Activated naive CD4-positive, alpha-beta T cell treated with anti-CD3 and anti-CD28 coated beads, Interleukin-2, amount 50 U/mL, for 72 hours (primary cell): ENCODE results near the gene DHX35. TPM values are rescaled to one million over a fixed set of nuclear protein-coding genes. Genes with fewer than 3 reads are reported as not detected.

Source experiments
- ATAC-seq, 2 donors: fragments of 150-1000 bp; cut with Tn5 transposase; 2 replicates each; pipeline ENCODE4 v1.10.0; 2021; ENCODE audit warnings: mild to moderate bottlenecking in 2 of 2, moderate library complexity in 2 of 2
- DNase-seq, 2 donors: peaks; one replicate each; pipeline ENCODE4 v3.0.0; 2021 to 2022; ENCODE audit warnings: low spot score in 2 of 2
- H3K27ac Mint-ChIP-seq, 2 donors: one replicate each; pipeline ENCODE4 v1.8.0; 2022; ENCODE audit warnings: mild to moderate bottlenecking in 2 of 2, mixed read lengths in 2 of 2
- H3K36me3 Mint-ChIP-seq, 2 donors: one replicate each; pipeline ENCODE4 v1.8.0; 2022; ENCODE audit warnings: mixed read lengths in 2 of 2
- H3K9me3 Mint-ChIP-seq, 2 donors: one replicate each; pipeline ENCODE4 v1.8.0; 2022; ENCODE audit warnings: mixed read lengths in 2 of 2
- total RNA-seq, 2 donors: library from RNA; stranded (reverse); gene quantifications; one replicate each; pipeline ENCODE4 v1.2.3, GENCODE V29; 2022

DHX35 gene
- total RNA-seq, 2 donors from 2014 or later, result 11.6 to 12.1 TPM

GRCh38 chr20:39049684-39050554 lies 87.8 kb downstream of the DHX35 start:
- ATAC-seq, result peak; percentile 84 to 87
- DNase-seq, result peak; percentile 86 to 89
- Mint-ChIP-seq H3K27ac (peak overlapping the region; percentile 69 to 77), H3K36me3 (no peaks in the 10 kb centered on the region), H3K9me3 (no peaks in the 10 kb centered on the region)

GRCh38 chr20:39050555-39050902 lies 88.4 kb downstream of the DHX35 start:
- no peaks in the 10 kb centered on the region for H3K36me3 Mint-ChIP-seq
- DNase-seq, result no peak
- peak overlapping the region in 1 of 2 donors; percentile 69 for H3K27ac Mint-ChIP-seq
- ATAC-seq, result no peak
- no peaks in the 10 kb centered on the region for H3K9me3 Mint-ChIP-seq

GRCh38 chr20:39052676-39053075 lies 90.5 kb downstream of the DHX35 start:
- Mint-ChIP-seq H3K27ac (no peak overlapping the region), H3K9me3 (no peaks in the 10 kb centered on the region), H3K36me3 (no peaks in the 10 kb centered on the region)
- DNase-seq (no peak), ATAC-seq (no peak)

GRCh38 chr20:39057143-39057542 lies 95.0 kb downstream of the DHX35 start:
- DNase-seq (no peak), ATAC-seq (no peak)
- Mint-ChIP-seq H3K36me3 (no peaks in the 10 kb centered on the region), H3K27ac (no peak overlapping the region), H3K9me3 (no peaks in the 10 kb centered on the region)

- ATAC-seq (no peak), DNase-seq (no peak)
- H3K9me3 Mint-ChIP-seq, result no peaks in the 10 kb centered on the region
- no peaks in the 10 kb centered on the region for H3K36me3 Mint-ChIP-seq
- H3K27ac Mint-ChIP-seq, result no peak overlapping the region
Measured at GRCh38 chr20:39057911-39058310, 95.8 kb downstream of the DHX35 start.

- no peaks in the 10 kb centered on the region for H3K9me3 Mint-ChIP-seq
- no peaks in the 10 kb centered on the region for H3K36me3 Mint-ChIP-seq
Measured at GRCh38 chr20:39059036-39059435, 96.9 kb downstream of the DHX35 start.

GRCh38 chr20:39066471-39067242 lies 104.5 kb downstream of the DHX35 start:
- ATAC-seq, result no peak
- Mint-ChIP-seq H3K9me3 (peaks cover 3 to 5% of the 10 kb centered on the region in 2 donors), H3K27ac (no peak overlapping the region), H3K36me3 (peaks cover 0 to 6% of the 10 kb centered on the region in 2 donors)
- no peak for DNase-seq

More at GRCh38 chr20:39059036-39059435, 96.9 kb downstream of the DHX35 start:
- no peak for DNase-seq
- no peak overlapping the region for H3K27ac Mint-ChIP-seq
- no peak for ATAC-seq

GRCh38 chr20:39067526-39068216 lies 105.5 kb downstream of the DHX35 start:
- ATAC-seq (peak in 1 of 2 donors; percentile 16), DNase-seq (no peak)
- Mint-ChIP-seq H3K9me3 (peaks cover 3 to 5% of the 10 kb centered on the region in 2 donors), H3K27ac (peak overlapping the region in 1 of 2 donors; percentile 36), H3K36me3 (peaks cover 0 to 6% of the 10 kb centered on the region in 2 donors)

GRCh38 chr20:39069976-39070375 lies 107.8 kb downstream of the DHX35 start:
- ATAC-seq (no peak), DNase-seq (no peak)
- peaks cover 3 to 5% of the 10 kb centered on the region in 2 donors for H3K9me3 Mint-ChIP-seq
- H3K36me3 Mint-ChIP-seq, result peaks cover 0 to 6% of the 10 kb centered on the region in 2 donors
- H3K27ac Mint-ChIP-seq, result no peak overlapping the region

- peak; percentile 53 to 65 for ATAC-seq
- DNase-seq, result no peak
- no peak overlapping the region for H3K27ac Mint-ChIP-seq
Measured at GRCh38 chr20:39070484-39071231, 108.5 kb downstream of the DHX35 start.

GRCh38 chr20:39072132-39072531 lies 110.0 kb downstream of the DHX35 start:
- ATAC-seq (no peak), DNase-seq (no peak)
- H3K36me3 Mint-ChIP-seq, result peaks cover 0 to 6% of the 10 kb centered on the region in 2 donors
- H3K27ac Mint-ChIP-seq, result no peak overlapping the region
- peaks cover 3 to 5% of the 10 kb centered on the region in 2 donors for H3K9me3 Mint-ChIP-seq

More at GRCh38 chr20:39070484-39071231, 108.5 kb downstream of the DHX35 start:
- peaks cover 0 to 6% of the 10 kb centered on the region in 2 donors for H3K36me3 Mint-ChIP-seq
- peaks cover 3 to 5% of the 10 kb centered on the region in 2 donors for H3K9me3 Mint-ChIP-seq

- H3K27ac Mint-ChIP-seq, result no peak overlapping the region
- peaks cover 0 to 6% of the 10 kb centered on the region in 2 donors for H3K36me3 Mint-ChIP-seq
- ATAC-seq (no peak), DNase-seq (no peak)
- H3K9me3 Mint-ChIP-seq, result peaks cover 3 to 5% of the 10 kb centered on the region in 2 donors
Measured at GRCh38 chr20:39072653-39073052, 110.5 kb downstream of the DHX35 start.

- Mint-ChIP-seq H3K36me3 (no peaks in the 10 kb centered on the region), H3K9me3 (no peaks in the 10 kb centered on the region), H3K27ac (no peak overlapping the region)
- DNase-seq (no peak), ATAC-seq (no peak)
Measured at GRCh38 chr20:39075731-39076130, 113.6 kb downstream of the DHX35 start.

GRCh38 chr20:39076958-39077357 lies 114.8 kb downstream of the DHX35 start:
- Mint-ChIP-seq H3K27ac (no peak overlapping the region), H3K9me3 (no peaks in the 10 kb centered on the region), H3K36me3 (no peaks in the 10 kb centered on the region)
- DNase-seq, result no peak
- ATAC-seq, result no peak

- ATAC-seq (no peak), DNase-seq (no peak)
- H3K36me3 Mint-ChIP-seq, result no peaks in the 10 kb centered on the region
- H3K9me3 Mint-ChIP-seq, result no peaks in the 10 kb centered on the region
- H3K27ac Mint-ChIP-seq, result no peak overlapping the region
Measured at GRCh38 chr20:39080326-39080725, 118.2 kb downstream of the DHX35 start.

GRCh38 chr20:39081255-39081654 lies 119.1 kb downstream of the DHX35 start:
- Mint-ChIP-seq H3K36me3 (no peaks in the 10 kb centered on the region), H3K27ac (no peak overlapping the region), H3K9me3 (no peaks in the 10 kb centered on the region)
- ATAC-seq, result peak; percentile 76 to 79
- peak; percentile 71 to 90 for DNase-seq
